Measurements from ENCODE around the gene LRRK2.

DNA sequence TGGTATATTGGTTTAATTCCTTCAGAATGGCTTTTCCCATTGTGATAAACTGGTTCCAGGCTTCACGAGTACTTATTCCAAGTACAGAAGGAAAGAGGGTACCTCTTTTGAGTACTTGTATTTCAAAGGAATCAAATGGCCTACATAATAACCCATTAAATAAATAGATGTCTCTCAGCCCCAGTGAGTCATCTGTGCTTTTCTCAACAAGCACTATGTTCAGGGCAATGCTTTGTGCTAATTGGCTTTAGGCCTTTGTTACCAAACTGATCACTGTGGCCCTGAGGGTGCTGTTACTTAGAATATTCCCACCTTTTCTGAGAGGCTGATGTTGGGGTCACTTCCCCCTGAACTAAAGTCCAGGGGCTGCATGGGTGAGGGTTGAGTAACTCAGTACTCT, 107.1 kb downstream of the LRRK2 start:
- no peak for TF ChIP-seq SIN3A (IDR thresholded peaks at IDR 0.05; ENCODE audit: borderline replicate concordance, insufficient read depth, low read length)
- no peak for TF ChIP-seq TAF1 (IDR thresholded peaks at IDR 0.05; ENCODE audit: borderline replicate concordance, insufficient read depth, low read length)
